Vagina (tissue), 2 donors: Measurements from ENCODE around the gene FAM3D. TPM values are rescaled to one million over a fixed set of nuclear protein-coding genes. Genes with fewer than 3 reads are reported as not detected.

ENCODE experiments used
- DNase-seq, 2 donors: peaks; one replicate each; pipeline ENCODE4 v3.0.0-alpha.2; 2017; ENCODE audit errors: extremely low spot score in 2 of 2
- H3K27ac ChIP-seq: fragments of 200-600 bp; sonication (generic); one replicate; pipeline ENCODE4 v1.5.1; 2019
- H3K27me3 ChIP-seq: fragments of 200-600 bp; sonication (generic); one replicate; pipeline ENCODE4 v1.5.1; 2019
- H3K36me3 ChIP-seq, 2 donors: fragments of 200-600 bp; sonication (generic); one replicate each; pipeline ENCODE4 v1.5.1; 2017 to 2019
- H3K4me1 ChIP-seq: fragments of 200-600 bp; sonication (generic); one replicate; pipeline ENCODE4 v1.5.1; 2019
- H3K4me3 ChIP-seq, 2 donors: fragments of 200-600 bp; sonication (generic); 1 replicate in 1 of 2; 2 replicates in 1 of 2; pipeline ENCODE4 v1.5.1; 2016 to 2019
- H3K9me3 ChIP-seq: fragments of 200-600 bp; sonication (generic); one replicate; pipeline ENCODE4 v1.5.1; 2019
- CTCF ChIP-seq, 3 experiments: fragments of 450-650 bp in 2 of 3; fragments of 200-600 bp in 1 of 3; sonication (generic) in 1 of 3; IDR thresholded peaks; one replicate each; pipeline ENCODE4 v1.5.1; 2017 to 2019; ENCODE audit warnings: antibody characterized with exemption in 3 of 3, mild to moderate bottlenecking in 2 of 3, moderate library complexity in 2 of 3
- POLR2A ChIP-seq, 2 donors: fragments of 450-650 bp; IDR thresholded peaks; one replicate each; pipeline ENCODE4 v1.6.1; 2017; ENCODE audit warnings: antibody characterized with exemption in 2 of 2, mild to moderate bottlenecking in 2 of 2, moderate library complexity in 2 of 2
- POLR2AphosphoS5 ChIP-seq, 2 donors: sonication (generic); formaldehyde crosslinking; IDR thresholded peaks; one replicate each; pipeline ENCODE4 v1.9.0; 2017; ENCODE audit warnings: antibody characterized with exemption in 2 of 2, mild to moderate bottlenecking in 2 of 2, low read depth in 1 of 2; ENCODE audit not compliant: insufficient read depth in 1 of 2
- intact Hi-C: fragments of 100-400 bp; cut with DNase I; formaldehyde crosslinking; loops from one replicate; pipeline ENCODE4 v1.15.1; 2023
- total RNA-seq: library from RNA; depleted of rRNA; stranded (reverse); fragments of >200 nt; gene quantifications from one replicate; pipeline ENCODE4 v1.2.3, GENCODE V29; 2016

FAM3D gene
- total RNA-seq, 1 donor from 2014 or later, result 13.5 TPM

- Histone ChIP-seq H3K36me3 (no peaks in the 10 kb centered on the region), H3K4me1 (no peaks in the 10 kb centered on the region), H3K9me3 (no peaks in the 10 kb centered on the region), H3K4me3 (no peak overlapping the region), H3K27me3 (no peaks in the 10 kb centered on the region), H3K27ac (no peak overlapping the region)
- DNase-seq, result no peak
- TF ChIP-seq CTCF (IDR thresholded peaks at IDR 0.05) (no peak), POLR2A (IDR thresholded peaks at IDR 0.05) (no peak), POLR2AphosphoS5 (IDR thresholded peaks at IDR 0.05; ENCODE audit: insufficient read depth in 1 of 2, low read depth in 1 of 2) (no peak)
- intact Hi-C loops, result no loop called here
Measured at GRCh38 chr3:58604031-58604430, 62.5 kb downstream of the FAM3D start.

GRCh38 chr3:58603606-58604005 lies 63.0 kb downstream of the FAM3D start:
- DNase-seq, result no peak
- intact Hi-C loops, result no loop called here
- Histone ChIP-seq H3K4me1 (no peaks in the 10 kb centered on the region), H3K36me3 (no peaks in the 10 kb centered on the region), H3K4me3 (no peak overlapping the region), H3K27ac (no peak overlapping the region), H3K9me3 (no peaks in the 10 kb centered on the region), H3K27me3 (no peaks in the 10 kb centered on the region)
- no peak for TF ChIP-seq POLR2A (IDR thresholded peaks at IDR 0.05)
- TF ChIP-seq POLR2AphosphoS5 (IDR thresholded peaks at IDR 0.05; ENCODE audit: insufficient read depth in 1 of 2, low read depth in 1 of 2), result no peak
- TF ChIP-seq CTCF (IDR thresholded peaks at IDR 0.05), result no peak

- Histone ChIP-seq H3K4me3 (no peak overlapping the region), H3K27me3 (no peaks in the 10 kb centered on the region), H3K36me3 (no peaks in the 10 kb centered on the region), H3K27ac (no peak overlapping the region), H3K4me1 (no peaks in the 10 kb centered on the region), H3K9me3 (no peaks in the 10 kb centered on the region)
- intact Hi-C loops, result no loop called here
- no peak for DNase-seq
- TF ChIP-seq POLR2A (IDR thresholded peaks at IDR 0.05) (no peak), CTCF (IDR thresholded peaks at IDR 0.05) (no peak), POLR2AphosphoS5 (IDR thresholded peaks at IDR 0.05; ENCODE audit: insufficient read depth in 1 of 2, low read depth in 1 of 2) (no peak)
Measured at GRCh38 chr3:58597770-58598310, 68.7 kb downstream of the FAM3D start.

GRCh38 chr3:58596834-58597518 lies 69.6 kb downstream of the FAM3D start:
- Histone ChIP-seq H3K4me3 (no peak overlapping the region), H3K36me3 (no peaks in the 10 kb centered on the region), H3K4me1 (no peaks in the 10 kb centered on the region), H3K27ac (no peak overlapping the region), H3K9me3 (no peaks in the 10 kb centered on the region), H3K27me3 (no peaks in the 10 kb centered on the region)
- no peak for DNase-seq
- TF ChIP-seq POLR2AphosphoS5 (IDR thresholded peaks at IDR 0.05; ENCODE audit: insufficient read depth in 1 of 2, low read depth in 1 of 2) (no peak), CTCF (IDR thresholded peaks at IDR 0.05) (no peak)
- intact Hi-C loops, result no loop called here

- intact Hi-C loops, result no loop called here
- DNase-seq, result no peak
- no peak for TF ChIP-seq POLR2A (IDR thresholded peaks at IDR 0.05)
- TF ChIP-seq CTCF (IDR thresholded peaks at IDR 0.05), result no peak
- no peak for TF ChIP-seq POLR2AphosphoS5 (IDR thresholded peaks at IDR 0.05; ENCODE audit: insufficient read depth in 1 of 2, low read depth in 1 of 2)
- H3K9me3 ChIP-seq, result no peaks in the 10 kb centered on the region
- no peak overlapping the region for H3K27ac ChIP-seq
- no peaks in the 10 kb centered on the region for H3K4me1 ChIP-seq
- no peak overlapping the region for H3K4me3 ChIP-seq
- no peaks in the 10 kb centered on the region for H3K27me3 ChIP-seq
- no peaks in the 10 kb centered on the region for H3K36me3 ChIP-seq
Measured at GRCh38 chr3:58594117-58594516, 72.5 kb downstream of the FAM3D start.
